ENCODE measurements around the gene SPOCK2. TPM values are rescaled to one million over a fixed set of nuclear protein-coding genes. Genes with fewer than 3 reads are reported as not detected.

SPOCK2 gene
- total and polyA plus RNA-seq, 2 of the 13 experiments (the other 11 are each of a cell fraction or from before 2014, with no cell fraction given): 8.6 to 30.6 TPM

- no peaks in the 10 kb centered on the region for H4K20me1 ChIP-seq (ENCODE audit: insufficient read depth, low read length)
- no peak overlapping the region for H3K9ac ChIP-seq (ENCODE audit: insufficient read depth, low read depth, low read length)
- no peaks in the 10 kb centered on the region for H3K4me1 ChIP-seq (ENCODE audit: insufficient read depth, low read length)
- H3K27ac ChIP-seq (ENCODE audit: extremely low read length, insufficient read depth, low read length): no peak overlapping the region
- no TSS peak for BruUV-seq (replicated peaks)
- WGBS (ENCODE audit: low lambda C conversion rate): 91% methylated on average over 3 of the region's 3 CpGs
- FAIRE-seq (no peak), ATAC-seq (no peak), DNase-seq (ENCODE audit: low spot score) (no peak)
- no peak overlapping the region for H3K4me3 ChIP-seq (replicated peaks in 1 of 3; ENCODE audit: insufficient read depth in 1 of 3, low read depth in 2 of 3, low read length in 3 of 3)
- peak; percentile 81 for TF ChIP-seq ATF7 (IDR thresholded peaks at IDR 0.05)
- no peak for TF ChIP-seq ATF7 (CRISPR knock-in tag; IDR thresholded peaks at IDR 0.05)
- TF ChIP-seq ZNF33B (CRISPR knock-in tag; IDR thresholded peaks at IDR 0.05): no peak
- no peaks in the 10 kb centered on the region for H3K9me3 ChIP-seq (ENCODE audit: low read length)
- ChIA-PET CTCF (ENCODE audit: low intra/inter-chr PET ratio, low total read pairs) (interaction anchor here (1.5 to 1.8 kb wide), 2 partner anchors 202 to 210 kb away, joined by 4 to 7 read pairs; no protein-coding TSS in a partner anchor), POLR2A (interaction anchor here (1.0 to 1.3 kb wide), 2 partner anchors 32 to 89 kb away, joined by 3 to 5 read pairs; partner anchors contain the start of gene ASCC1)
- H3K27me3 ChIP-seq (ENCODE audit: control insufficient read depth in 1 of 2, insufficient read depth in 2 of 2, low read length in 2 of 2): no peaks in the 10 kb centered on the region
- intact Hi-C loops (cut with micrococcal nuclease; ENCODE audit: unreplicated experiment): loop anchor here (1.0 to 10.0 kb wide), 2 partner anchors 98 to 201 kb away; no protein-coding TSS in a partner anchor
- no peak overlapping the region for H3K4me2 ChIP-seq (ENCODE audit: low read depth, low read length)
- H2AFZ ChIP-seq (ENCODE audit: low read length): no peak overlapping the region
- in situ Hi-C loops (cut with HindIII; ENCODE audit: extremely low pct_ligation_motif_present, low pct_unique_long_range_greater_than_20kb): no loop called here
- peaks cover 0 to 5% of the 10 kb centered on the region in 2 experiments; a peak in 3 of 5 replicates for H3K36me3 ChIP-seq (replicated peaks in 1 of 2; ENCODE audit: control insufficient read depth in 1 of 2, insufficient read depth in 2 of 2, low read length in 2 of 2)
- H3K79me2 ChIP-seq (ENCODE audit: insufficient read depth, low read length): no peaks in the 10 kb centered on the region
Observed at GRCh38 chr10:72126872-72127232, 38.5 kb upstream of the SPOCK2 start.

- intact Hi-C loops (cut with micrococcal nuclease; ENCODE audit: unreplicated experiment): loop anchor here (1.0 to 10.0 kb wide), 2 partner anchors 98 to 202 kb away; no protein-coding TSS in a partner anchor
- H3K79me2 ChIP-seq (ENCODE audit: insufficient read depth, low read length): no peaks in the 10 kb centered on the region
- no peaks in the 10 kb centered on the region for H4K20me1 ChIP-seq (ENCODE audit: insufficient read depth, low read length)
- in situ Hi-C loops (cut with HindIII; ENCODE audit: extremely low pct_ligation_motif_present, low pct_unique_long_range_greater_than_20kb): no loop called here
- no peaks in the 10 kb centered on the region for H3K27me3 ChIP-seq (ENCODE audit: control insufficient read depth in 1 of 2, insufficient read depth in 2 of 2, low read length in 2 of 2)
- no peak overlapping the region for H3K4me3 ChIP-seq (replicated peaks in 1 of 3; ENCODE audit: insufficient read depth in 1 of 3, low read depth in 2 of 3, low read length in 3 of 3)
- ATAC-seq (no peak), FAIRE-seq (peak; percentile 15), DNase-seq (ENCODE audit: low spot score) (peak; percentile 29)
- no TSS peak for BruUV-seq (replicated peaks)
- H3K4me1 ChIP-seq (ENCODE audit: insufficient read depth, low read length): no peaks in the 10 kb centered on the region
- 89% methylated on average over 3 of the region's 3 CpGs for WGBS (ENCODE audit: low lambda C conversion rate)
- no peak overlapping the region for H3K4me2 ChIP-seq (ENCODE audit: low read depth, low read length)
- H2AFZ ChIP-seq (ENCODE audit: low read length): no peak overlapping the region
- no peak overlapping the region for H3K9ac ChIP-seq (ENCODE audit: insufficient read depth, low read depth, low read length)
- no peaks in the 10 kb centered on the region for H3K9me3 ChIP-seq (ENCODE audit: low read length)
- ChIA-PET CTCF (ENCODE audit: low intra/inter-chr PET ratio, low total read pairs) (interaction anchor here (0.8 to 1.8 kb wide), 3 partner anchors 97 to 211 kb away, joined by 3 to 7 read pairs (median 4); no protein-coding TSS in a partner anchor), POLR2A (interaction anchor here (1.3 kb wide), 1 partner anchor 90 kb away, joined by 5 read pairs; the partner anchor contains the start of gene ASCC1)
- H3K27ac ChIP-seq (ENCODE audit: extremely low read length, insufficient read depth, low read length): no peak overlapping the region
- peaks cover 0 to 5% of the 10 kb centered on the region in 2 experiments; a peak in 3 of 5 replicates for H3K36me3 ChIP-seq (replicated peaks in 1 of 2; ENCODE audit: control insufficient read depth in 1 of 2, insufficient read depth in 2 of 2, low read length in 2 of 2)
- peak; percentile 34; the same call in 1 of the 2 replicates for TF ChIP-seq RAD21 (CRISPR knock-in tag; IDR thresholded peaks at IDR 0.05)
- TF ChIP-seq AKNA (CRISPR knock-in tag; IDR thresholded peaks at IDR 0.05; ENCODE audit: borderline replicate concordance): no peak
- TF ChIP-seq ZNF703 (CRISPR knock-in tag; IDR thresholded peaks at IDR 0.05; ENCODE audit: borderline replicate concordance): no peak
- TF ChIP-seq KLF13 (CRISPR knock-in tag; IDR thresholded peaks at IDR 0.05): no peak
- TF ChIP-seq PCBP2 (optimal IDR thresholded peaks at IDR 0.05; ENCODE audit: low read depth, low read length, poor library complexity, severe bottlenecking): no peak
- TF ChIP-seq ZNF224 (CRISPR knock-in tag; IDR thresholded peaks at IDR 0.05): no peak
- TF ChIP-seq SAFB2 (CRISPR knock-in tag; IDR thresholded peaks at IDR 0.05; ENCODE audit: borderline replicate concordance, low read depth): no peak
- no peak for TF ChIP-seq ZNF713 (CRISPR knock-in tag; IDR thresholded peaks at IDR 0.05)
- TF ChIP-seq THYN1 (CRISPR knock-in tag; IDR thresholded peaks at IDR 0.05; ENCODE audit: borderline replicate concordance, low read depth): no peak
- no peak for TF ChIP-seq HCFC1 (IDR thresholded peaks at IDR 0.05; ENCODE audit: low read depth, low read length)
- TF ChIP-seq PHF8 (CRISPR knock-in tag; IDR thresholded peaks at IDR 0.05): no peak
Observed at GRCh38 chr10:72126184-72126871, 38.0 kb upstream of the SPOCK2 start.

Data from HepG2 (cell line).